Thyroid gland (tissue), 4 donors: ENCODE data around the gene TOR4A.

Source experiments
- POLR2A ChIP-seq, 2 donors: fragments of 450-650 bp; IDR thresholded peaks; one replicate each; pipeline ENCODE4 v1.6.1; 2017; ENCODE audit warnings: antibody characterized with exemption in 2 of 2, mild to moderate bottlenecking in 2 of 2, moderate library complexity in 1 of 2
- TF ChIP-seq, protein P1 (sequence below), 6 experiments: fragments of 200-600 bp in 3 of 6; fragments of 450-650 bp in 3 of 6; sonication (generic) in 3 of 6; IDR thresholded peaks; one replicate each; pipeline ENCODE4 v1.5.1; 2016 to 2019; ENCODE audit warnings: antibody characterized with exemption in 6 of 6, mild to moderate bottlenecking in 2 of 6, inconsistent platforms in 1 of 6, moderate library complexity in 1 of 6

DNA sequence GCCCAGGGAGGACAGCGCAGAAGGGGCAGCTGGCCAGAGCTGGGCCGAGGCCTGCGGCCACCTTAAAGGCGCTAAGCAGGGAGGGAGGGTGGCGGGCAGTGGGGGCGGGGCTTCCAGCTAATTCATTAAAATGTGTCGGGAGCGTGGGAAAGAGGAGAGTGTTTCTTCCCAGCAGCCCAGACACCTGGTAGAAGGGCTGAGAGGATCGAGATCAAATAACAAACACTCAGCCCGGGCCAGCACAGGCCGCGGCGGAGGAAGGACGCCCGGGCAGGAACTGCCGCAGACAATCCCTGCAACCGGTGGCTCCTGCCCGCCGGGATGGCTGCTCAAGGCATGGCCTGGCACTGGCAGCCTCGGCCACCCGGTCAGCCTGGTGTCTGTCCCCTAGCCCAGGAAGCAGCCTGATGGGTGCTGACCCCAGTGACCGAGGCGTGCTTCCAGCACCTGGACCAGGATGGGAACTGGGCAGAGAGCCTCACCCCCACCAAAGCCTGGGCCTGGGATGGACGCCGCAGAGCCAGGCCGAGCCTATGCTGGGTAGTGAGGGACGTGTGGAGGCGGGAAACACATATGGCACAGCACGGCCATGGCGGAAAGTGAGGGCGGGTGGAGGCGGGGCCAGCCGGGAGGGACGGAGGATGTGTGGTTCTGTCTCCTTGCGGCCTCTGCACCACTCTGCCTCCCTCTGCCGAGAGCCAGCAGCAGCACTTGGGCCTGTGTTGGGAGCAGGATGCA, 27.7 kb downstream of the TOR4A start:
- TF ChIP-seq, protein P1, sequence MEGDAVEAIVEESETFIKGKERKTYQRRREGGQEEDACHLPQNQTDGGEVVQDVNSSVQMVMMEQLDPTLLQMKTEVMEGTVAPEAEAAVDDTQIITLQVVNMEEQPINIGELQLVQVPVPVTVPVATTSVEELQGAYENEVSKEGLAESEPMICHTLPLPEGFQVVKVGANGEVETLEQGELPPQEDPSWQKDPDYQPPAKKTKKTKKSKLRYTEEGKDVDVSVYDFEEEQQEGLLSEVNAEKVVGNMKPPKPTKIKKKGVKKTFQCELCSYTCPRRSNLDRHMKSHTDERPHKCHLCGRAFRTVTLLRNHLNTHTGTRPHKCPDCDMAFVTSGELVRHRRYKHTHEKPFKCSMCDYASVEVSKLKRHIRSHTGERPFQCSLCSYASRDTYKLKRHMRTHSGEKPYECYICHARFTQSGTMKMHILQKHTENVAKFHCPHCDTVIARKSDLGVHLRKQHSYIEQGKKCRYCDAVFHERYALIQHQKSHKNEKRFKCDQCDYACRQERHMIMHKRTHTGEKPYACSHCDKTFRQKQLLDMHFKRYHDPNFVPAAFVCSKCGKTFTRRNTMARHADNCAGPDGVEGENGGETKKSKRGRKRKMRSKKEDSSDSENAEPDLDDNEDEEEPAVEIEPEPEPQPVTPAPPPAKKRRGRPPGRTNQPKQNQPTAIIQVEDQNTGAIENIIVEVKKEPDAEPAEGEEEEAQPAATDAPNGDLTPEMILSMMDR (IDR thresholded peaks at IDR 0.05): no peak
- no peak for TF ChIP-seq POLR2A (IDR thresholded peaks at IDR 0.05)
